ENCODE results near the gene BICC1.

DNA sequence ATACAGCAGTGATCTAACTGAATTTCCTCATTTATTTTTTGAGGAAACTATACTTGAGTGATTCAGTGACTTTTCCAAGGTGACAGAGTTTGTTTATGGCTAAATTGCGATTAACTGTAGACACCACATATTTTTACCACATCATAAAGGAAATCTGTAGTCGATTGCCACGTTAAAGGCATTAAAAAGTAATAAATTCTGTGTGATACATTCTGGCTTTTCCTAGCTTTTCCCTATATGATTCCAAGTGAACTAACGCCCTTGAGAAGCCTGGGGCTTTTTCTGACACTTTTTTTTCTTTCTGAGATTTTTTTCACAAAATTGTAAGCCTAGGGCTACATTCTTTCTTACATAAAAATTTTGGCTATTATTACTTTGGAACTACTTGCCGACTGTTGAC is 266.9 kb downstream of the BICC1 start:
- TF ChIP-seq, protein P1, sequence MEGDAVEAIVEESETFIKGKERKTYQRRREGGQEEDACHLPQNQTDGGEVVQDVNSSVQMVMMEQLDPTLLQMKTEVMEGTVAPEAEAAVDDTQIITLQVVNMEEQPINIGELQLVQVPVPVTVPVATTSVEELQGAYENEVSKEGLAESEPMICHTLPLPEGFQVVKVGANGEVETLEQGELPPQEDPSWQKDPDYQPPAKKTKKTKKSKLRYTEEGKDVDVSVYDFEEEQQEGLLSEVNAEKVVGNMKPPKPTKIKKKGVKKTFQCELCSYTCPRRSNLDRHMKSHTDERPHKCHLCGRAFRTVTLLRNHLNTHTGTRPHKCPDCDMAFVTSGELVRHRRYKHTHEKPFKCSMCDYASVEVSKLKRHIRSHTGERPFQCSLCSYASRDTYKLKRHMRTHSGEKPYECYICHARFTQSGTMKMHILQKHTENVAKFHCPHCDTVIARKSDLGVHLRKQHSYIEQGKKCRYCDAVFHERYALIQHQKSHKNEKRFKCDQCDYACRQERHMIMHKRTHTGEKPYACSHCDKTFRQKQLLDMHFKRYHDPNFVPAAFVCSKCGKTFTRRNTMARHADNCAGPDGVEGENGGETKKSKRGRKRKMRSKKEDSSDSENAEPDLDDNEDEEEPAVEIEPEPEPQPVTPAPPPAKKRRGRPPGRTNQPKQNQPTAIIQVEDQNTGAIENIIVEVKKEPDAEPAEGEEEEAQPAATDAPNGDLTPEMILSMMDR (IDR thresholded peaks at IDR 0.05): no peak
- TF ChIP-seq EP300 (IDR thresholded peaks at IDR 0.05; ENCODE audit: low read depth) (no peak), POLR2A (IDR thresholded peaks at IDR 0.05) (no peak), POLR2AphosphoS5 (IDR thresholded peaks at IDR 0.05) (no peak)
